T-helper 9 cell (primary cell): ENCODE results near the gene RIPPLY3.
"Not testable (repeated sequence)": the region's sequence is repeated elsewhere in the genome, so short reads cannot be mapped to it uniquely, and the experiment has no call there.

Experiments used
- DNase-seq: peaks from one replicate; pipeline ENCODE4 v3.0.0-alpha.2; 2020

Gene RIPPLY3

GRCh38 chr21:37026499-37026898 lies 20.0 kb downstream of the RIPPLY3 start:
- DNase-seq, result no peak

DNA sequence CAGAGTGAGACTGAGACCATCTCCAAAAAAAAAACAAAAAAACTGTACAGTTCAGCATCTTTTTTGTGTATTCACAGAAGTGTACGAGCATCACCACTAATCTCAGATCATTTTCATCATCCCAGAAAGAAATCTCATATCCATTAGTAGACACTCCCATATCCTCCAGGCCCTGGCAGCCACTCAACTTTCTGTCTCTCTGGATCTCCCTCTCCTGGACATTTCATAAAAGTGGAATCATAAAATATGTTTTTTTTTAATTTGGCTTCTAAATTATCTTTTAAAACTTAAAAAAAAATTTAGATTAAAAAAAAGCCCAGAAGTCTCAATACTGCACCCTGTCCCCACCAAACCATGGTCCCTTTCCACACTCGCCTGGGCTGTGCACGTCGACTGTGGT lies 22.1 kb downstream of the RIPPLY3 start:
- DNase-seq, result no peak

DNA sequence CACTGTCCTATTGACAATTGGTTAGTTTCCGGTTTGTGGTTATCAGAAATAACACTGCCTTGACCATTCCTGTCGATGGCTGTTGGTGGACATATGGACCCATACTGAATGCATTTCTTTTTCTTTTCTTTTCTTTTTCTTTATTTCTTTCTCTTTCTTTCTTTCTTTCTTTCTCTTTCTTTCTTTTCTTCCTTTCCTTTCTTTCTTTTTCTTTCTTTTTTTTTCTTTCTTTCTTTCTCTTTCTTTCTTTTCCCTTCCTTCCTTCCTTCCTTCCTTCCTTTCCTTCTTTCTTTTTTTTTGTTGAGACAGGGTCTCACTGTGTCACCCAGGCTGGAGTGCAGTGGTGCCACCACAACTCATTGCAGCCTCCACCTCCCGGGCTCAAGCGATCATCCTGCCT lies 24.4 kb downstream of the RIPPLY3 start:
- no peak for DNase-seq

DNA sequence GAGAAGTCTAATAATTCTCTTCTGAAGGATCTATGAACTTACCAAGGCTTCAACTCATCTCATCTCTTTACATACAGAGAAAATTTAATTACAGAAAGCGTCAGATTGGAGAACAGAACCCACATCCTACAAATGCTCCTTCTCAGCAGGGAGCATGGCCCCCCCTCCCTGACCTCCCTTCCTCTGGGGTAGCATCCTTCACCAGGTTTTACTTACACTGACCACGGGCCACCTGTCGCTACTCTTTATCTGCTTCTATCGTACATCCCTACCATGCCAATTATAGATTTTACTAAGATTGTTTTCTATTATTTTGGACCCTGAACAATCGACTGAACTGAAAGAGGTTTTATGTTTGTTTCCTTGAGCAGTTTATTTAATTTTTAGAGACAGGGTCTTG lies 25.8 kb downstream of the RIPPLY3 start:
- no peak for DNase-seq

DNA sequence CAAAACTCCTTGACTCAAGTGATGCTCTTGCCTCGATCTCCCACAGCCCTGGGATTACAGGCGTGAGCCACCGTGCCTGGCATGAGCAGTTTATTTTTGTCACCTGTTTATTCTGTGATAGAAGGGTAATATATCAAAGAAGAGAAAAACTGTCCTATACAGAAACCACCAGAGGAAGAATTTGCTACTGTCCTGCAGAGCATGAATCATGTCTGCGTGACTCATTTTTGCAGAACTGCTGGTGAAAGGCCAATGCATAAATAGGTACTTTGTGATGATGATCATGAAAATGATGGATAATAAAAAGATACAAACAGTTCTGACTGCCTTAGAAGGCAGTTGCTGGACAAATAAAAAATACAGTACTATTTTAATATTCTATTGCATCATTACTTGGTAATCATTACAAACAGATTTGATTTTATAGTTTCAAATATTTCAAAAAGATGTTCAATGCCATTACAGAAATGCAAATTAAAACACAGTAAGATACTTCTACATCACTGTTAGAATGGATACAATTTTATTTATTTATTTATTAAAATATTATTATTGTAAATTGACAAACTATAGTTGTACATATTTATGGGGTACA lies 26.5 kb downstream of the RIPPLY3 start:
- no peak for DNase-seq

- not testable (repeated sequence) for DNase-seq
Observed at GRCh38 chr21:37034394-37034793, 27.9 kb downstream of the RIPPLY3 start.

DNA sequence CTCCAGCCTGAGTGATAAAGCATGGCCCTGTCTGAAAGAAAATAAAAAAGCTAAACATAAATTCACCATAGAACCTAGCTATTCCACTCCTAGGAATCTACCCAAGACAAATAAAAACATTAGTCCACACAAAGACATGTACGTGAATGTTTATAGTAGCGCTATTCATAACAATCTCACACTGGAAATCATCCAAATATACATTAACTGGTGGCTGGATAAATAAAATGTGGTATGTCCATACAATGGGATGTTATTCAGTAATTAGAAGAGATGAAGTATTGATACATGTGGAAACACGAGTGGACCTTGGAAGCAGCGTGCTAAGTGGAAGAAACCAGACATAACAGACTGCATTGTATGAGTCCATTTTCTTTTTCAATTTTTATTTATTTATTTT lies 29.7 kb downstream of the RIPPLY3 start:
- no peak for DNase-seq

- no peak for DNase-seq
Observed at GRCh38 chr21:37039411-37040075, 33.0 kb downstream of the RIPPLY3 start.

GRCh38 chr21:37040212-37040611 lies 33.7 kb downstream of the RIPPLY3 start:
- DNase-seq, result no peak

- no peak for DNase-seq
Observed at GRCh38 chr21:37041706-37042271, 35.3 kb downstream of the RIPPLY3 start.

DNA sequence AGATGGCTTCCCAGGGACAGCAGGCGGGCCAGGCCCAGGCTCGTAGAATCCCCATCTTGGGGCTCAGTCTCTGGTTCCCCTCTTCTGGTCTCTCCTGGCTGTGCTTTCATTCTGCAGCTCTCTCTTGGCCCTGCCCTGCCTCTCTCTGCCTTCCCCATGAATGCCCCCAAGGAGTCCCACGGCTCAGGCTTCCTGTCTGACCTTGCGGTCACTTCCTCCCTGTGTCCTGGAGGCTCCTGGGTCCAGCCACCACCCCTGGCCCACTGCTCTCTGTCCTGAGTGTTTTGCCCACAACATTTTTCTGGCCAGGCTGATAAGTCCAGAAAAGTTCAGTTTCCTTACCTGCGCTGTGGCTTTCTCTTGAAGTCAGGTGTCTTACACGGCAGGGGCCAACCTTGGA lies 37.3 kb downstream of the RIPPLY3 start:
- DNase-seq, result no peak

DNA sequence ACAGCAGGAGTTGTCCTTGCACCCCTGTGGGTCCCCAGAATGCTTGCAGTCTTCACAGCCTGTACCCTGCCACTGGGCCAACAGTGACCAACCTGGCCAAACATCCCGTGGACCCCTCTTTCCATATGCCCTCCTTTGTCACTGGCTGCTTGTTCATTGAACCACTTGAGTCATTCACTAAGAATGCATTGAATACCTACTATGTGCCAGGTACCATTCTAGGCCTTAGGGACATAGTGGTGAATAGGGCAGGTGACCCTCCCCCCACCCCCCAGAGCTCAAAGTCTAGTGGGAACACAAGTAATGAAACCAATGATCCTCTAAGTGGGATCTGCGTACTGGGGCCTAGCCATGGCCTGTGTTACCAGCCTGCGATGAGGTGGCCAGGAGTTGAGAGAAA lies 38.1 kb downstream of the RIPPLY3 start:
- no peak for DNase-seq

DNA sequence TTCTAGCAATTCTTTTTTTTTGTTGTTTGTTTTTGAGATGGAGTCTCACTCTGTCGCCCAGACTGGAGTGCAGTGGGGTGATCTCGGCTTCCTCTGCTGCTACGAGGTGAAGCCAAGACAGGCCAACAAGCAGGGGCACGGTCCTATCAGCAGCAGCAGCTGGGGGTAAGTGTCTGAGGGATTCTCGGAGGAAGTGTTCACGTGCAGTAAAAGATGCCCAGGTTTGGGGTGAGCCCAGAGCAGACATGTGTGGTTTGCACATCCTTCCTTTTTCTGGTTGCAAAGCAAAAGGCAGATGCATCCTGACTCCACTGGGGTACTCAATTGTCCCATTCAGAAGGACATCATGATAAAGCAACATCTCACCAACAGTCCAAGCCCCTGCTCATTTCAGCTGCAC lies 38.6 kb downstream of the RIPPLY3 start:
- DNase-seq, result no peak

- no peak for DNase-seq
Observed at GRCh38 chr21:37045556-37045955, 39.1 kb downstream of the RIPPLY3 start.

DNA sequence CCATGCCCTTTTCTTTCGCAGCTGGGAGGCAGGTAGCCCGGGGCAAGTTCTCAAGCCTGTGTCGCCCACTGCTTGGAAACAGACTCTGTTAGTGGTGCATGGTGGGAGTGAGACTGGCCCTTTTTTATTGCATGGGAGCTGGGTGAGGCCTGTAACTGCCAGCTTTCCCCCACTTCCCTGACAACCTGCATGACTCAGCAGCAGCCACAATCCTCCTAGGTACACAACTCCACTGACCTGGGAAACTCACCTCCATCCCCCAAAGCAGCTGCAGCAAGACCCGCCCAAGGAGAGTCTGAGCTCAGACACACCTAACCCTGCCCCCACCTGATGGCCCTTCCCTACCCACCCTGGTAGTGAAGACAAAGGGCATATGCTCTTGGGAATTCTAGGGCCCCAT lies 40.6 kb downstream of the RIPPLY3 start:
- DNase-seq, result no peak

GRCh38 chr21:37049741-37050140 lies 43.2 kb downstream of the RIPPLY3 start:
- not testable (repeated sequence) for DNase-seq

DNA sequence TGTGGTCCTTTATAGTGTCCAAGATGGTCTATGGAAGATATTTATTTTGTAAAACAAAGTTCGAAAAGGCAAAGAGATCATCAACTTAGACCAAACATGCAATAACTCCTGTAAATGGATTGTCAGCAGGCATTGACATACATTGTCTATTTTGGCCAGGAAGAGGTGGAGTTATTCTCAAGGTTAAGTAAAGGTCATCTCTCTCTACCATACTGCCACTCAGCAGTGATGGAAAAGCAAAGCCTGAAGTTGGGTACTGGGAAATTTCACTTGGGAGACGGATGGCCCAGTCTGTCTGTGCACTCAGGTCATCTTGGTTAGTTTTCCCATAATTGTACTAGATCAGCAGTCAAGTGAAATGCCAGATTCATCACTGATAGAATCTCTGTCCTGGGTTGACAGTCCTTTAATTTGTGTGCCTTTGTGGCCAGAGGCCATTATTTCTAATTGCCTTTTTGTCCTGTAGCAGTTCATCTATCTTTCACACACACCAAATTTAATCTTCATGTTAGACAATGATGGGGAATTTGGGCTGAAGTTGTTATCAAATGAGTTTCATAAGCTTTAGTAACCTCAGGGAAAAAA lies 48.9 kb downstream of the RIPPLY3 start:
- DNase-seq, result no peak

DNA sequence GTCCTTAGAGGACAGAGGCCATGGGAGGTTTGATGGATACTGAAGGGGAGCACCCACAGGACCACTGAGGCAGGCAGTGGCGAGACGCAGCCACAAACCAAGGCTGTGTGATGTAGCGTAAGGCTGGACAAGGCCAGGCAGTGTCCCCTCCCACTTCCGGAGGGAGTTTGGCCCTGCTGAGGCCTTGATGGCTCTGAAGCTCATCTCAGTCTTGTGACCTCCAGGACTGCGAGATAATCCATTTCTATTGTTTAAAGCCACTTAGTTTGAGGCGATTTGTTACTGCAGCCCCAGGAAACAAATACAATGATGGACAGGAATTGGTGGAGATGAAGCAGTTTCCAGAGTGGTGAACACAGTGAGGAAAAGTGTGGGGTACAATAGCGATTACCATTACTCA lies 51.1 kb downstream of the RIPPLY3 start:
- no peak for DNase-seq

DNA sequence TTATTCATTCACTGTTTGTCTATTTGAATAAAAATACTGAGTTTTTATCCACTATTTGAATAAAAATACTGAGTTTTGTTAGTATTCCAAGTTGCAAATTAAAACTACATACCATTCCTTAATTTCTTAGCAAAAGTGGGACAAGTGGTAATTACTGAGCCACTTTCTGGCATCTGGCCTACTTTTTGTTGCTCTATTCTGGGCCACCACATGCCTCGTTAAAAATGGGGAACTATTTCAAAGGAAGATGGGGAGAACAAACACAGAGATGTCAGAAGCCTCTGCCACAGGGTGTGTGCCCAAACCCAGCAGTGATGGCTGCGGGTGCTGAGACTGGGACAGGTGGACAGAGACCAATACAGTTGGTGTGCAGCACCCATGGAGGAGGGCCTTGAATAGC lies 51.8 kb downstream of the RIPPLY3 start:
- DNase-seq, result no peak

GRCh38 chr21:37059181-37059580 lies 52.7 kb downstream of the RIPPLY3 start:
- DNase-seq, result no peak

DNA sequence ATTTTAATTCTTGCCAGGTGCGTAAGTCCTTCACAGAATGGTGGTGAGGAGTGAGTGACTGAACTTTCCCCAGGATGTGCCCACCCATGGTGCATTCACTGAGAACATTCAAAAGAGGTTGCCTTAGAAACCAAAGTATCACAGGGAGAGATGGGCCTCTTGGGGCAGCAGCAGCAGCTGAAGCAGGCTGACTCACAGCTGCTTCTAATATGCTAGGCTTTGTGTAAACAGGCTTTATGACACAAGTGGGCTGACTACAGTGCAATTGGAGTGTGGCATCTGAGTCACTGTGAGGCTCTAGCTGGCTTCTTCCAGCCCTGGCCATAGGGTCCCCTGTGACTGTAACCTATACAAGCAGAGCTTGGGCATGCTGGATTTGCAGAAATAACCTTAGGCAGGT lies 53.8 kb downstream of the RIPPLY3 start:
- no peak for DNase-seq

DNA sequence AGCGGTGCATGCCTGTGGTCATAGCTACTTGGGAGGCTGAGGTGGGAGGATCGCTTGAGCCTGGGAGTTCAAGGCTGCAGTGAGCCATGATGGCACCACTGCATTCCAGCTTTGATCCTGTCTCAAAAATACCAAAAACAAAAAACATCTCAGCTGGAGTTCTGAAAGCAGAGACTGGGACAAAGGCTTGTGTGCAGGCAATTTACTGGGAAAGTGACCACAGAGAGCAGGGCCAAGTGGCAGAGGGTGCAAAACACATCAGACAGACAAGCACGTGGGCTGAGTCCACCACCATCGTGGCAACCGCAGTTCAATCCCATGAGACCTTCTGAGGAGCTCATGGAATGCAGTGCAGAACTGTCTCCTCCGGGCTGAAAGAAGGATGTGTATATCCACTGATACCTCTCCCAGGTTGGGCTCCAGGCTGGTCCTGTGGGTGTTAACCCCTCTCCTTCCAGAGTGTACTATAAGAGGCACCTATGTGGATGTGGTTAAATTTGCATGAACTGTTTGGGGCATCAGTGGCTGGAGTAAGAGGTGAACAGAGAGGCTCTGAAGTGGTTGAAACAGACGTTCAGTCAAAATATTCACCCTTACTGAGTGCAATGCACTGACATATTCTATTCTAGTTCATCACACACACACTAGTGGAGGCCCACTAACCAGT lies 55.6 kb downstream of the RIPPLY3 start:
- DNase-seq, result no peak

DNA sequence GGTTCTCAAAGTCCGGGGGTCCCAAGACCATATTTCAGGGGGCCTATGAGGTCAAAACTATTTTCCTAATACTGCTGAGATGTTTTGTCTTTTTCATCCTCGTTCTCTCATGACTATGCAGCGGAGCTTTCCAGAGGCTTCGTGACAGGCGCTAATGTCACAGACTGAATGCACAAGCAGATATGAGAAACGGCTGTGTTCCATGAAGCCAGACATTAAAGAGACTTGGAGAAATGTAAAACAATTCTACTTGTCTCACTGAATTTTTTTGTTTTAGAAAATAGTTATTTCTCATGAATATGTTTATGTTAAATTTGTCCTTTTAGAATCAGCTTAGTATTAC lies 56.1 kb downstream of the RIPPLY3 start:
- DNase-seq, result no peak

DNA sequence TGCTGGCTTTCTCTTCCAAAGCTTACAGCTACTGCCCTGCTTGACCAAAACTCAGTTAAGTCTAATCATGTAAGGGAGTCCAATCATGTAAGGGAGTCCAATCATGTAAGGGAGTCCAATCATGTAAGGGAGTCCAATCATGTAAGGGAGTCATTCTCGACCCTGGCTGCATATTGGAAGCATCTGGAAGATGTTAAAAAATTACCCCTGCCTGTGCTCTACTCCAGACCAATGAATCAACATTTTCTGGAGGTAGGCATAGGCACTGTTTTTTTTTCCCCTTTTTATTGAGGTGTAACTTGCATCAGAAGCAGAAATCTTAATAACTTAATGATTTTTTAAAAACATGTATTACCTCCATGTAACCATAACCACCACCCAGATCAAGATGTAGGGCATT lies 56.9 kb downstream of the RIPPLY3 start:
- no peak for DNase-seq
